Thyroid gland (tissue), 4 donors: ENCODE measurements around the gene PDE5A.
"Not testable (repeated sequence)": the region's sequence is repeated elsewhere in the genome, so short reads cannot be mapped to it uniquely, and the experiment has no call there.

Experiments used
- CTCF ChIP-seq, 6 experiments: fragments of 200-600 bp in 3 of 6; fragments of 450-650 bp in 3 of 6; sonication (generic) in 3 of 6; IDR thresholded peaks; one replicate each; pipeline ENCODE4 v1.5.1; 2016 to 2019; ENCODE audit warnings: antibody characterized with exemption in 6 of 6, mild to moderate bottlenecking in 2 of 6, inconsistent platforms in 1 of 6, moderate library complexity in 1 of 6
- POLR2A ChIP-seq, 2 donors: fragments of 450-650 bp; IDR thresholded peaks; one replicate each; pipeline ENCODE4 v1.6.1; 2017; ENCODE audit warnings: antibody characterized with exemption in 2 of 2, mild to moderate bottlenecking in 2 of 2, moderate library complexity in 1 of 2

GRCh38 chr4:119662612-119663011 lies 34.0 kb upstream of the PDE5A start:
- not testable (repeated sequence) for TF ChIP-seq CTCF, POLR2A (IDR thresholded peaks at IDR 0.05)
